Measurements from ENCODE around the gene HS2ST1.

DNA sequence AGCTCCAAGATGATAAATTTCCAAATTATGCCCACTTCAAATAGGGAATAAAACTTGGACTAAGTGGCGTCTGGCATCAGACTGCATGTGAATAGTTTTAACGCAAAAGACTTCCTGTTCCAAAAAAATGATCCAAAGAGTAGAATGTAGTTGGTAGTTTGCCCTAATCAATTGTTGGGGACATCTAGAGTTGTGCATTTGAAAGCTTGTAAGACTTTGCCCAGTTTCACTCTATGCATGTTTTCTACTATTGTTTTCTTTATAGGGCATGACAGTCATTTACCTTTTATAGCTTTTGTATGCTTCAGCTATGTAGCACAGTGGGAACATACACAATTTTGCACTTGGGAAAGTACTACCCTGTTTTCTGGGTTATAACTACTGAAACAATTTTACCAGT, 86.0 kb downstream of the HS2ST1 start:
- TF ChIP-seq, protein P1, sequence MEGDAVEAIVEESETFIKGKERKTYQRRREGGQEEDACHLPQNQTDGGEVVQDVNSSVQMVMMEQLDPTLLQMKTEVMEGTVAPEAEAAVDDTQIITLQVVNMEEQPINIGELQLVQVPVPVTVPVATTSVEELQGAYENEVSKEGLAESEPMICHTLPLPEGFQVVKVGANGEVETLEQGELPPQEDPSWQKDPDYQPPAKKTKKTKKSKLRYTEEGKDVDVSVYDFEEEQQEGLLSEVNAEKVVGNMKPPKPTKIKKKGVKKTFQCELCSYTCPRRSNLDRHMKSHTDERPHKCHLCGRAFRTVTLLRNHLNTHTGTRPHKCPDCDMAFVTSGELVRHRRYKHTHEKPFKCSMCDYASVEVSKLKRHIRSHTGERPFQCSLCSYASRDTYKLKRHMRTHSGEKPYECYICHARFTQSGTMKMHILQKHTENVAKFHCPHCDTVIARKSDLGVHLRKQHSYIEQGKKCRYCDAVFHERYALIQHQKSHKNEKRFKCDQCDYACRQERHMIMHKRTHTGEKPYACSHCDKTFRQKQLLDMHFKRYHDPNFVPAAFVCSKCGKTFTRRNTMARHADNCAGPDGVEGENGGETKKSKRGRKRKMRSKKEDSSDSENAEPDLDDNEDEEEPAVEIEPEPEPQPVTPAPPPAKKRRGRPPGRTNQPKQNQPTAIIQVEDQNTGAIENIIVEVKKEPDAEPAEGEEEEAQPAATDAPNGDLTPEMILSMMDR (IDR thresholded peaks at IDR 0.05 in 2 of 3, conservative IDR thresholded peaks at IDR 0.05 in 1 of 3; ENCODE audit: control insufficient read depth in 2 of 3, extremely low read depth in 1 of 3, insufficient read depth in 1 of 3, low read depth in 3 of 3, low read length in 3 of 3), result no peak
- TF ChIP-seq TAF1 (IDR thresholded peaks at IDR 0.05; ENCODE audit: borderline replicate concordance, low read depth, low read length), result no peak
- TF ChIP-seq BCLAF1 (IDR thresholded peaks at IDR 0.05), result no peak
- TF ChIP-seq, protein P2, sequence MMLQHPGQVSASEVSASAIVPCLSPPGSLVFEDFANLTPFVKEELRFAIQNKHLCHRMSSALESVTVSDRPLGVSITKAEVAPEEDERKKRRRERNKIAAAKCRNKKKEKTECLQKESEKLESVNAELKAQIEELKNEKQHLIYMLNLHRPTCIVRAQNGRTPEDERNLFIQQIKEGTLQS (IDR thresholded peaks at IDR 0.05; ENCODE audit: borderline replicate concordance, extremely low read depth, low read depth, low read length), result no peak
- TF ChIP-seq EZH2 (IDR thresholded peaks at IDR 0.05; ENCODE audit: borderline replicate concordance, control insufficient read depth, low read depth, low read length), result no peak
- TF ChIP-seq SMC3 (IDR thresholded peaks at IDR 0.05; ENCODE audit: borderline replicate concordance, low read length), result no peak
- no peak for TF ChIP-seq HSF1 (IDR thresholded peaks at IDR 0.05; ENCODE audit: low read depth, low read length)
- no peak for TF ChIP-seq SREBF2 (IDR thresholded peaks at IDR 0.05; ENCODE audit: low read length)
- TF ChIP-seq SUZ12 (IDR thresholded peaks at IDR 0.05; ENCODE audit: unreplicated experiment), result no peak
- TF ChIP-seq SP1 (IDR thresholded peaks at IDR 0.05; ENCODE audit: low read depth, low read length), result no peak
